ENCODE measurements around the gene NOL4L. TPM values are rescaled to one million over a fixed set of nuclear protein-coding genes. Genes with fewer than 3 reads are reported as not detected.

NOL4L gene
- total and polyA plus RNA-seq, 2 experiments from 2014 or later, result 38.8 to 39.2 TPM

DNA sequence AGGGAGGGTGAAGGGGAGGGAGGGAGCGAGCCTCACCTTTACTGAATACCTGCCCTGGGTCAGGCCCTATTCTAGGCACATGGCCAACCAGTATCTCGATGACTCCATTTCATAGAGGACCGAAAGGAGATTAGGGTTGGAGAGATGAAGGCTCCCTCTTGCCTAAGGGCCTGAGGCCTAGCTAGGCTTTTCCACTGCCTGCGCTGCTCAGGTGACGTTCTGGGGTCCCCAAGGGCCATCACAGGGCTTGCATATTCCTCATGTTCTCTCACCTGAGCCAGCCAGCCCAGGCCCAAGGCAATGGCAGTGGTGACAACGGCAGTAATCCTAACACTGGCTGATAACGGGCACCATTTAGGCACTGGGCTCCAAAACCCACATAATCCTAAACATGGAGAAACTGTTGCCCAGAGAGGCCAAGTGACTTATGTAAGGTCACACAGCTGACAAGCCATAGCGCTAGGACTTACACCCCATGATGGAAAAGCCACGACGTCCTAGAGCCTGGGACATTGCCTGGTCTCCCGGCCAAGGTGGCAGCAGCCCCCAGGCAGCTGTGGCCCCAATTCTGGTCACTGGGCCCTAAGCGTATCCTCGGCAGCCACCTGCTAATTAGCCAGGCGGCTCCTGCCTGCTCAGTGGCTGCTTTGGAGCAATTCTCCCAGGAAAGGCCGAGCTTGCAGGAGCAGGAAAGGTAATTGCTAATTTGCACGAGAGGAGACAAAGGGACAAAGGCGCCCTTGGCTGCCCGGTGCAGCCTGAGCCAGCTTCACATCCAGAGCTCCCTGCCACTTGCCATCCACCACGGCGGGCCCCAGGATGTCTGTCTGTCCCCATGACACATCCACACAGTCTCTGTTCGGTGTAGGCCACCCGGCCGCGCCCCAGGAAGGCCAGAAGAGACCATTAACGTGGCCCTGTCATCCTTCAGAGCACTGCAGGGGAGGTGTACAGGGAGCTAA lies 21.5 kb downstream of the NOL4L start:
- H4K20me1 ChIP-seq (replicated peaks; ENCODE audit: insufficient read depth), result peaks cover 7% of the 10 kb centered on the region
- peaks cover 7% of the 10 kb centered on the region; the same call in 1 of the 2 replicates for H3K9me2 ChIP-seq (ENCODE audit: insufficient read depth)
- H3K36me3 ChIP-seq (ENCODE audit: insufficient read depth), result no peaks in the 10 kb centered on the region
- no peak overlapping the region for H3K4me2 ChIP-seq
- H3K4me3 ChIP-seq, result no peak overlapping the region
- H3K4me1 Mint-ChIP-seq, result peaks cover 33% of the 10 kb centered on the region
- no peak for TF ChIP-seq JUNB (IDR thresholded peaks at IDR 0.05; ENCODE audit: unreplicated experiment)
- TF ChIP-seq, protein P1, sequence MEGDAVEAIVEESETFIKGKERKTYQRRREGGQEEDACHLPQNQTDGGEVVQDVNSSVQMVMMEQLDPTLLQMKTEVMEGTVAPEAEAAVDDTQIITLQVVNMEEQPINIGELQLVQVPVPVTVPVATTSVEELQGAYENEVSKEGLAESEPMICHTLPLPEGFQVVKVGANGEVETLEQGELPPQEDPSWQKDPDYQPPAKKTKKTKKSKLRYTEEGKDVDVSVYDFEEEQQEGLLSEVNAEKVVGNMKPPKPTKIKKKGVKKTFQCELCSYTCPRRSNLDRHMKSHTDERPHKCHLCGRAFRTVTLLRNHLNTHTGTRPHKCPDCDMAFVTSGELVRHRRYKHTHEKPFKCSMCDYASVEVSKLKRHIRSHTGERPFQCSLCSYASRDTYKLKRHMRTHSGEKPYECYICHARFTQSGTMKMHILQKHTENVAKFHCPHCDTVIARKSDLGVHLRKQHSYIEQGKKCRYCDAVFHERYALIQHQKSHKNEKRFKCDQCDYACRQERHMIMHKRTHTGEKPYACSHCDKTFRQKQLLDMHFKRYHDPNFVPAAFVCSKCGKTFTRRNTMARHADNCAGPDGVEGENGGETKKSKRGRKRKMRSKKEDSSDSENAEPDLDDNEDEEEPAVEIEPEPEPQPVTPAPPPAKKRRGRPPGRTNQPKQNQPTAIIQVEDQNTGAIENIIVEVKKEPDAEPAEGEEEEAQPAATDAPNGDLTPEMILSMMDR (conservative IDR thresholded peaks at IDR 0.05; ENCODE audit: low read depth in 2 of 2), result no peak
- TF ChIP-seq, protein P2, sequence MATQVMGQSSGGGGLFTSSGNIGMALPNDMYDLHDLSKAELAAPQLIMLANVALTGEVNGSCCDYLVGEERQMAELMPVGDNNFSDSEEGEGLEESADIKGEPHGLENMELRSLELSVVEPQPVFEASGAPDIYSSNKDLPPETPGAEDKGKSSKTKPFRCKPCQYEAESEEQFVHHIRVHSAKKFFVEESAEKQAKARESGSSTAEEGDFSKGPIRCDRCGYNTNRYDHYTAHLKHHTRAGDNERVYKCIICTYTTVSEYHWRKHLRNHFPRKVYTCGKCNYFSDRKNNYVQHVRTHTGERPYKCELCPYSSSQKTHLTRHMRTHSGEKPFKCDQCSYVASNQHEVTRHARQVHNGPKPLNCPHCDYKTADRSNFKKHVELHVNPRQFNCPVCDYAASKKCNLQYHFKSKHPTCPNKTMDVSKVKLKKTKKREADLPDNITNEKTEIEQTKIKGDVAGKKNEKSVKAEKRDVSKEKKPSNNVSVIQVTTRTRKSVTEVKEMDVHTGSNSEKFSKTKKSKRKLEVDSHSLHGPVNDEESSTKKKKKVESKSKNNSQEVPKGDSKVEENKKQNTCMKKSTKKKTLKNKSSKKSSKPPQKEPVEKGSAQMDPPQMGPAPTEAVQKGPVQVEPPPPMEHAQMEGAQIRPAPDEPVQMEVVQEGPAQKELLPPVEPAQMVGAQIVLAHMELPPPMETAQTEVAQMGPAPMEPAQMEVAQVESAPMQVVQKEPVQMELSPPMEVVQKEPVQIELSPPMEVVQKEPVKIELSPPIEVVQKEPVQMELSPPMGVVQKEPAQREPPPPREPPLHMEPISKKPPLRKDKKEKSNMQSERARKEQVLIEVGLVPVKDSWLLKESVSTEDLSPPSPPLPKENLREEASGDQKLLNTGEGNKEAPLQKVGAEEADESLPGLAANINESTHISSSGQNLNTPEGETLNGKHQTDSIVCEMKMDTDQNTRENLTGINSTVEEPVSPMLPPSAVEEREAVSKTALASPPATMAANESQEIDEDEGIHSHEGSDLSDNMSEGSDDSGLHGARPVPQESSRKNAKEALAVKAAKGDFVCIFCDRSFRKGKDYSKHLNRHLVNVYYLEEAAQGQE (IDR thresholded peaks at IDR 0.05; ENCODE audit: unreplicated experiment), result no peak
- no peak for TF ChIP-seq ZNF114 (CRISPR knock-in tag; IDR thresholded peaks at IDR 0.05)
- TF ChIP-seq NANOG (IDR thresholded peaks at IDR 0.05; ENCODE audit: borderline replicate concordance), result no peak
- TF ChIP-seq, protein P3, sequence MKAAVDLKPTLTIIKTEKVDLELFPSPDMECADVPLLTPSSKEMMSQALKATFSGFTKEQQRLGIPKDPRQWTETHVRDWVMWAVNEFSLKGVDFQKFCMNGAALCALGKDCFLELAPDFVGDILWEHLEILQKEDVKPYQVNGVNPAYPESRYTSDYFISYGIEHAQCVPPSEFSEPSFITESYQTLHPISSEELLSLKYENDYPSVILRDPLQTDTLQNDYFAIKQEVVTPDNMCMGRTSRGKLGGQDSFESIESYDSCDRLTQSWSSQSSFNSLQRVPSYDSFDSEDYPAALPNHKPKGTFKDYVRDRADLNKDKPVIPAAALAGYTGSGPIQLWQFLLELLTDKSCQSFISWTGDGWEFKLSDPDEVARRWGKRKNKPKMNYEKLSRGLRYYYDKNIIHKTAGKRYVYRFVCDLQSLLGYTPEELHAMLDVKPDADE (IDR thresholded peaks at IDR 0.05), result no peak
- no peak for TF ChIP-seq POLR2AphosphoS5 (IDR thresholded peaks at IDR 0.05; ENCODE audit: low read depth)
- TF ChIP-seq EZH2 (IDR thresholded peaks at IDR 0.05; ENCODE audit: low read depth, unreplicated experiment), result no peak
- TF ChIP-seq CREB1 (CRISPR knock-in tag; IDR thresholded peaks at IDR 0.05; ENCODE audit: low read depth), result no peak
- TF ChIP-seq STAT1 (IDR thresholded peaks at IDR 0.05; ENCODE audit: unreplicated experiment), result no peak
- no peak for TF ChIP-seq EZH2phosphoT487 (IDR thresholded peaks at IDR 0.05; ENCODE audit: unreplicated experiment)
- TF ChIP-seq, protein P4, sequence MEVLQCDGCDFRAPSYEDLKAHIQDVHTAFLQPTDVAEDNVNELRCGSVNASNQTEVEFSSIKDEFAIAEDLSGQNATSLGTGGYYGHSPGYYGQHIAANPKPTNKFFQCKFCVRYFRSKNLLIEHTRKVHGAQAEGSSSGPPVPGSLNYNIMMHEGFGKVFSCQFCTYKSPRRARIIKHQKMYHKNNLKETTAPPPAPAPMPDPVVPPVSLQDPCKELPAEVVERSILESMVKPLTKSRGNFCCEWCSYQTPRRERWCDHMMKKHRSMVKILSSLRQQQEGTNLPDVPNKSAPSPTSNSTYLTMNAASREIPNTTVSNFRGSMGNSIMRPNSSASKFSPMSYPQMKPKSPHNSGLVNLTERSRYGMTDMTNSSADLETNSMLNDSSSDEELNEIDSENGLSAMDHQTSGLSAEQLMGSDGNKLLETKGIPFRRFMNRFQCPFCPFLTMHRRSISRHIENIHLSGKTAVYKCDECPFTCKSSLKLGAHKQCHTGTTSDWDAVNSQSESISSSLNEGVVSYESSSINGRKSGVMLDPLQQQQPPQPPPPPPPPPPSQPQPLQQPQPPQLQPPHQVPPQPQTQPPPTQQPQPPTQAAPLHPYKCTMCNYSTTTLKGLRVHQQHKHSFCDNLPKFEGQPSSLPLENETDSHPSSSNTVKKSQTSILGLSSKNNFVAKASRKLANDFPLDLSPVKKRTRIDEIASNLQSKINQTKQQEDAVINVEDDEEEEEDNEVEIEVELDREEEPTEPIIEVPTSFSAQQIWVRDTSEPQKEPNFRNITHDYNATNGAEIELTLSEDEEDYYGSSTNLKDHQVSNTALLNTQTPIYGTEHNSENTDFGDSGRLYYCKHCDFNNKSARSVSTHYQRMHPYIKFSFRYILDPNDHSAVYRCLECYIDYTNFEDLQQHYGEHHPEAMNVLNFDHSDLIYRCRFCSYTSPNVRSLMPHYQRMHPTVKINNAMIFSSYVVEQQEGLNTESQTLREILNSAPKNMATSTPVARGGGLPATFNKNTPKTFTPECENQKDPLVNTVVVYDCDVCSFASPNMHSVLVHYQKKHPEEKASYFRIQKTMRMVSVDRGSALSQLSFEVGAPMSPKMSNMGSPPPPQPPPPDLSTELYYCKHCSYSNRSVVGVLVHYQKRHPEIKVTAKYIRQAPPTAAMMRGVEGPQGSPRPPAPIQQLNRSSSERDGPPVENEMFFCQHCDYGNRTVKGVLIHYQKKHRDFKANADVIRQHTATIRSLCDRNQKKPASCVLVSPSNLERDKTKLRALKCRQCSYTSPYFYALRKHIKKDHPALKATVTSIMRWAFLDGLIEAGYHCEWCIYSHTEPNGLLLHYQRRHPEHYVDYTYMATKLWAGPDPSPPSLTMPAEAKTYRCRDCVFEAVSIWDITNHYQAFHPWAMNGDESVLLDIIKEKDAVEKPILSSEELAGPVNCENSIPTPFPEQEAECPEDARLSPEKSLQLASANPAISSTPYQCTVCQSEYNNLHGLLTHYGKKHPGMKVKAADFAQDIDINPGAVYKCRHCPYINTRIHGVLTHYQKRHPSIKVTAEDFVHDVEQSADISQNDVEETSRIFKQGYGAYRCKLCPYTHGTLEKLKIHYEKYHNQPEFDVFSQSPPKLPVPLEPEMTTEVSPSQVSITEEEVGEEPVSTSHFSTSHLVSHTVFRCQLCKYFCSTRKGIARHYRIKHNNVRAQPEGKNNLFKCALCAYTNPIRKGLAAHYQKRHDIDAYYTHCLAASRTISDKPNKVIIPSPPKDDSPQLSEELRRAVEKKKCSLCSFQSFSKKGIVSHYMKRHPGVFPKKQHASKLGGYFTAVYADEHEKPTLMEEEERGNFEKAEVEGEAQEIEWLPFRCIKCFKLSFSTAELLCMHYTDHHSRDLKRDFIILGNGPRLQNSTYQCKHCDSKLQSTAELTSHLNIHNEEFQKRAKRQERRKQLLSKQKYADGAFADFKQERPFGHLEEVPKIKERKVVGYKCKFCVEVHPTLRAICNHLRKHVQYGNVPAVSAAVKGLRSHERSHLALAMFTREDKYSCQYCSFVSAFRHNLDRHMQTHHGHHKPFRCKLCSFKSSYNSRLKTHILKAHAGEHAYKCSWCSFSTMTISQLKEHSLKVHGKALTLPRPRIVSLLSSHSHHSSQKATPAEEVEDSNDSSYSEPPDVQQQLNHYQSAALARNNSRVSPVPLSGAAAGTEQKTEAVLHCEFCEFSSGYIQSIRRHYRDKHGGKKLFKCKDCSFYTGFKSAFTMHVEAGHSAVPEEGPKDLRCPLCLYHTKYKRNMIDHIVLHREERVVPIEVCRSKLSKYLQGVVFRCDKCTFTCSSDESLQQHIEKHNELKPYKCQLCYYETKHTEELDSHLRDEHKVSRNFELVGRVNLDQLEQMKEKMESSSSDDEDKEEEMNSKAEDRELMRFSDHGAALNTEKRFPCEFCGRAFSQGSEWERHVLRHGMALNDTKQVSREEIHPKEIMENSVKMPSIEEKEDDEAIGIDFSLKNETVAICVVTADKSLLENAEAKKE (CRISPR knock-in tag; IDR thresholded peaks at IDR 0.05), result no peak
- no peak for TF ChIP-seq ZNF331 (CRISPR knock-in tag; IDR thresholded peaks at IDR 0.05; ENCODE audit: low read depth)
- no peaks in the 10 kb centered on the region for H3K27me3 ChIP-seq (ENCODE audit: insufficient read depth)
- no peak; the same call in 2 of the 3 replicates for ATAC-seq
- H3K27ac ChIP-seq (ENCODE audit: low read depth), result no peak overlapping the region
- H3K36me3 Mint-ChIP-seq (ENCODE audit: low read depth), result no peaks in the 10 kb centered on the region; the same call in 2 of the 3 replicates
- H3K79me2 ChIP-seq (replicated peaks; ENCODE audit: insufficient read depth), result no peaks in the 10 kb centered on the region
- peaks cover 5% of the 10 kb centered on the region for H3K27me3 Mint-ChIP-seq (ENCODE audit: insufficient read depth, low read depth, poor library complexity)
- H3K9me3 Mint-ChIP-seq, result no peaks in the 10 kb centered on the region; the same call in 2 of the 3 replicates
- peak overlapping the region; percentile 59; the same call in 1 of the 2 replicates for H2AFZ ChIP-seq
- no peak overlapping the region for H3K27ac Mint-ChIP-seq
- peaks cover 26% of the 10 kb centered on the region for H3K4me1 ChIP-seq (ENCODE audit: insufficient read depth)
- H3K4me3 Mint-ChIP-seq, result no peak overlapping the region
- H3F3A ChIP-seq (replicated peaks; ENCODE audit: low read depth), result peaks cover 26% of the 10 kb centered on the region
- DNase-seq (ENCODE audit: low spot score), result no peak

Measured in GM23338 (cell line).